ENCODE results near the gene PC.
A peak's percentile ranks its signal among the peaks of the same experiment; 100 is the strongest.

The PC gene

GRCh38 chr11:66987924-66988637 lies 29.9 kb upstream of the PC start:
- no peak for TF ChIP-seq CTCF (IDR thresholded peaks at IDR 0.05; ENCODE audit: low read depth, low read length)
- H3K4me3 ChIP-seq (ENCODE audit: low read depth, low read length), result no peak overlapping the region
- DNase-seq (ENCODE audit: low read depth, low spot score), result no peak
- in situ Hi-C loops (cut with HindIII; ENCODE audit: low sequenced_read_pairs), result no loop called here

GRCh38 chr11:66987158-66987620 lies 29.0 kb upstream of the PC start:
- no peak for DNase-seq (ENCODE audit: low read depth, low spot score)
- in situ Hi-C loops (cut with HindIII; ENCODE audit: low sequenced_read_pairs), result no loop called here
- H3K4me3 ChIP-seq (ENCODE audit: low read depth, low read length), result no peak overlapping the region
- no peak for TF ChIP-seq CTCF (IDR thresholded peaks at IDR 0.05; ENCODE audit: low read depth, low read length)

GRCh38 chr11:66986178-66986545 lies 28.0 kb upstream of the PC start:
- no peak for DNase-seq (ENCODE audit: low read depth, low spot score)
- no peak overlapping the region for H3K4me3 ChIP-seq (ENCODE audit: low read depth, low read length)
- in situ Hi-C loops (cut with HindIII; ENCODE audit: low sequenced_read_pairs), result no loop called here
- no peak for TF ChIP-seq CTCF (IDR thresholded peaks at IDR 0.05; ENCODE audit: low read depth, low read length)

GRCh38 chr11:66985508-66986177 lies 27.5 kb upstream of the PC start:
- no peak for TF ChIP-seq CTCF (IDR thresholded peaks at IDR 0.05; ENCODE audit: low read depth, low read length)
- in situ Hi-C loops (cut with HindIII; ENCODE audit: low sequenced_read_pairs), result no loop called here

GRCh38 chr11:66983275-66983924 lies 25.2 kb upstream of the PC start:
- DNase-seq (ENCODE audit: low read depth, low spot score), result no peak
- no peak overlapping the region for H3K4me3 ChIP-seq (ENCODE audit: low read depth, low read length)
- TF ChIP-seq CTCF (IDR thresholded peaks at IDR 0.05; ENCODE audit: low read depth, low read length), result no peak
- in situ Hi-C loops (cut with HindIII; ENCODE audit: low sequenced_read_pairs), result no loop called here

More at GRCh38 chr11:66985508-66986177, 27.5 kb upstream of the PC start:
- no peak overlapping the region for H3K4me3 ChIP-seq (ENCODE audit: low read depth, low read length)
- DNase-seq (ENCODE audit: low read depth, low spot score), result no peak

- no peak for TF ChIP-seq CTCF (IDR thresholded peaks at IDR 0.05; ENCODE audit: low read depth, low read length)
- peak; percentile 93 for DNase-seq (ENCODE audit: low read depth, low spot score)
- H3K4me3 ChIP-seq (ENCODE audit: low read depth, low read length), result no peak overlapping the region
- in situ Hi-C loops (cut with HindIII; ENCODE audit: low sequenced_read_pairs), result no loop called here
Observed at GRCh38 chr11:66981976-66982578, 23.9 kb upstream of the PC start.
